CD14-positive monocyte (primary cell): ENCODE results near the gene SHPK. TPM values are rescaled to one million over a fixed set of nuclear protein-coding genes. Genes with fewer than 3 reads are reported as not detected.

ENCODE experiments used
- DNase-seq, 3 donors: peaks; one replicate each; pipeline ENCODE4 v3.0.0-alpha.2; 2011 to 2022
- H2AFZ ChIP-seq: 2 replicates; pipeline ENCODE4 v1.6.0; 2012; ENCODE audit warnings: mild to moderate bottlenecking, low read depth, low read length, inconsistent platforms; ENCODE audit not compliant: insufficient read depth, poor library complexity, severe bottlenecking
- H3K27ac ChIP-seq, 2 donors: 1 replicate in 1 of 2; 2 replicates in 1 of 2; pipeline ENCODE4 v1.5.1; 2012 to 2013; ENCODE audit warnings: low read length in 2 of 2, control low read depth in 1 of 2, inconsistent platforms in 1 of 2, low read depth in 1 of 2, mild to moderate bottlenecking in 1 of 2
- H3K27me3 ChIP-seq, 2 donors: one replicate each; pipeline versions ENCODE4 v1.6.0 to v1.6.1; 2011 to 2013; ENCODE audit warnings: low read length in 2 of 2; ENCODE audit not compliant: control insufficient read depth in 2 of 2, insufficient read depth in 2 of 2
- H3K36me3 ChIP-seq, 2 donors: replicated peaks in 1 of 2; 1 replicate in 1 of 2; 2 replicates in 1 of 2; pipeline versions ENCODE4 v1.5.1 to v1.6.1; 2012 to 2013; ENCODE audit warnings: low read length in 2 of 2, control low read depth in 1 of 2, inconsistent platforms in 1 of 2, mild to moderate bottlenecking in 1 of 2; ENCODE audit not compliant: insufficient read depth in 2 of 2, control insufficient read depth in 1 of 2
- H3K4me1 ChIP-seq, 2 donors: 1 replicate in 1 of 2; 2 replicates in 1 of 2; pipeline versions ENCODE4 v1.5.1 to v1.6.1; 2012 to 2013; ENCODE audit warnings: low read length in 2 of 2, control low read depth in 1 of 2, inconsistent platforms in 1 of 2, mild to moderate bottlenecking in 1 of 2, moderate library complexity in 1 of 2; ENCODE audit not compliant: insufficient read depth in 2 of 2, control insufficient read depth in 1 of 2
- H3K4me2 ChIP-seq: replicated peaks from 2 replicates; pipeline ENCODE3; 2012; ENCODE audit warnings: low read length, moderate library complexity, mild to moderate bottlenecking; ENCODE audit not compliant: poor library complexity, severe bottlenecking; ENCODE audit errors: extremely low read depth
- H3K4me3 ChIP-seq, 3 experiments: fragments of 200-600 bp in 1 of 3; sonication (generic) in 1 of 3; replicated peaks in 1 of 3; 1 replicate in 2 of 3; 2 replicates in 1 of 3; pipeline ENCODE4 v1.5.1; 2011 to 2013; ENCODE audit warnings: low read length in 3 of 3, mild to moderate bottlenecking in 3 of 3, control low read depth in 2 of 3, low read depth in 2 of 3, inconsistent platforms in 1 of 3, moderate library complexity in 1 of 3
- H3K79me2 ChIP-seq: 2 replicates; pipeline ENCODE4 v1.6.0; 2012; ENCODE audit warnings: mild to moderate bottlenecking, control low read depth, inconsistent platforms, low read length, moderate library complexity; ENCODE audit not compliant: insufficient read depth
- H3K9ac ChIP-seq: 2 replicates; pipeline ENCODE4 v1.6.0; 2017; ENCODE audit warnings: low read length, mild to moderate bottlenecking; ENCODE audit not compliant: insufficient read depth, poor library complexity, severe bottlenecking
- H3K9me3 ChIP-seq, 2 donors: replicated peaks in 1 of 2; 1 replicate in 1 of 2; 2 replicates in 1 of 2; pipeline versions ENCODE4 v1.5.1 to v1.6.1; 2012 to 2013; ENCODE audit warnings: low read length in 2 of 2, control low read depth in 1 of 2; ENCODE audit not compliant: control insufficient read depth in 1 of 2, insufficient read depth in 1 of 2
- H4K20me1 ChIP-seq: 2 replicates; pipeline ENCODE4 v1.6.0; 2012; ENCODE audit warnings: mild to moderate bottlenecking, low read length, control low read depth, moderate library complexity; ENCODE audit not compliant: insufficient read depth
- H3K27ac Mint-ChIP-seq, 7 donors: one replicate each; pipeline ENCODE4 v1.8.0; 2020; ENCODE audit warnings: mild to moderate bottlenecking in 7 of 7, mixed read lengths in 7 of 7, moderate library complexity in 6 of 7, inconsistent platforms in 2 of 7
- H3K27me3 Mint-ChIP-seq, 3 donors: one replicate each; pipeline ENCODE4 v1.8.0; 2021 to 2022; ENCODE audit warnings: low read depth in 3 of 3, mild to moderate bottlenecking in 3 of 3, mixed read lengths in 3 of 3, moderate library complexity in 3 of 3, inconsistent platforms in 1 of 3
- H3K36me3 Mint-ChIP-seq, 2 donors: one replicate each; pipeline ENCODE4 v1.8.0; 2020; ENCODE audit warnings: mixed read lengths in 2 of 2, inconsistent platforms in 1 of 2, mild to moderate bottlenecking in 1 of 2
- H3K4me1 Mint-ChIP-seq: one replicate; pipeline ENCODE4 v1.8.0; 2020; ENCODE audit warnings: mild to moderate bottlenecking, mixed read lengths
- H3K4me3 Mint-ChIP-seq, 2 donors: one replicate each; pipeline ENCODE4 v1.8.0; 2020; ENCODE audit warnings: mild to moderate bottlenecking in 2 of 2, mixed read lengths in 2 of 2, moderate library complexity in 1 of 2
- H3K9me3 Mint-ChIP-seq, 7 donors: one replicate each; pipeline ENCODE4 v1.8.0; 2020 to 2022; ENCODE audit warnings: mixed read lengths in 7 of 7, mild to moderate bottlenecking in 6 of 7, moderate library complexity in 6 of 7, inconsistent platforms in 2 of 7
- CTCF ChIP-seq: fragments of 200-600 bp; IDR thresholded peaks from one replicate; pipeline ENCODE4 v1.8.0; 2022; ENCODE audit warnings: antibody characterized with exemption, mild to moderate bottlenecking
- WGBS: methylation state at CpG from one replicate; pipeline ENCODE4 v1.1.5; 2013; ENCODE audit warnings: missing lambda C conversion rate; ENCODE audit not compliant: insufficient coverage; 5-methylcytosine and 5-hydroxymethylcytosine counted together
- intact Hi-C, 2 donors: fragments of 100-400 bp; cut with micrococcal nuclease; formaldehyde crosslinking; loops; one replicate each; pipeline versions ENCODE4 v1.15.0 to v1.15.1; 2023
- polyA plus RNA-seq, 3 donors: library from polyadenylated mRNA; depleted of rRNA in 1 of 3; unstranded in 2 of 3; stranded (reverse) in 1 of 3; fragments of 300-500 nt in 2 of 3; fragments of >200 nt in 1 of 3; fragmentation: Illumina TruSeq in 2 of 3; gene quantifications; 1 replicate in 2 of 3; 2 replicates in 1 of 3; pipeline ENCODE4 v1.2.3, GENCODE V29; 2012 to 2021

Gene SHPK
- polyA plus RNA-seq, 3 donors: 4.3 to 4.6 (median 4.6) TPM

GRCh38 chr17:3683054-3683511 is 47.0 kb upstream of the SHPK start:
- H4K20me1 ChIP-seq: no peaks in the 10 kb centered on the region
- no peaks in the 10 kb centered on the region for H3K9me3 ChIP-seq
- no peak overlapping the region for H3K4me2 ChIP-seq
- H3K4me1 Mint-ChIP-seq: peaks cover 28% of the 10 kb centered on the region
- no peak overlapping the region for H3K4me3 Mint-ChIP-seq
- peak overlapping the region in 1 of 7 donors; percentile 74 for H3K27ac Mint-ChIP-seq
- no peak overlapping the region for H2AFZ ChIP-seq
- no peaks in the 10 kb centered on the region for H3K79me2 ChIP-seq
- TF ChIP-seq CTCF: peak; percentile 98
- H3K9me3 Mint-ChIP-seq: peaks cover 0 to 3% (median 0%) of the 10 kb centered on the region in 7 donors
- H3K4me1 ChIP-seq: peaks cover 18 to 32% of the 10 kb centered on the region in 2 donors
- peak; percentile 29 to 54 (median 48) for DNase-seq
- 63% methylated on average over 6 of the region's 10 CpGs for WGBS
- H3K36me3 ChIP-seq: no peaks in the 10 kb centered on the region
- H3K27me3 Mint-ChIP-seq: peaks cover 6 to 15% (median 9%) of the 10 kb centered on the region in 3 donors
- no peak overlapping the region for H3K4me3 ChIP-seq
- intact Hi-C loops: loop anchor here (2.0 to 5.0 kb wide), 3 partner anchors 39 to 144 kb away; partner anchors contain the start of gene HASPIN (in 2 of the 2)
- no peaks in the 10 kb centered on the region for H3K36me3 Mint-ChIP-seq
- no peak overlapping the region for H3K9ac ChIP-seq
- H3K27me3 ChIP-seq: no peaks in the 10 kb centered on the region
- no peak overlapping the region for H3K27ac ChIP-seq

GRCh38 chr17:3682033-3682432 is 46.0 kb upstream of the SHPK start:
- H4K20me1 ChIP-seq: no peaks in the 10 kb centered on the region
- Mint-ChIP-seq H3K9me3 (peaks cover 0 to 3% (median 0%) of the 10 kb centered on the region in 7 donors), H3K27ac (peak overlapping the region in 1 of 7 donors; percentile 32), H3K4me3 (peak overlapping the region; percentile 22 to 63), H3K36me3 (no peaks in the 10 kb centered on the region), H3K27me3 (peaks cover 6 to 15% (median 10%) of the 10 kb centered on the region in 3 donors), H3K4me1 (peaks cover 28% of the 10 kb centered on the region)
- TF ChIP-seq CTCF: no peak
- intact Hi-C loops: loop anchor here (2.0 to 5.0 kb wide), 3 partner anchors 40 to 145 kb away; partner anchors contain the start of gene HASPIN (in 2 of the 2)
- H3K4me2 ChIP-seq: no peak overlapping the region
- no peak overlapping the region for H3K27ac ChIP-seq
- H3K9ac ChIP-seq: no peak overlapping the region
- no peaks in the 10 kb centered on the region for H3K9me3 ChIP-seq
- no peaks in the 10 kb centered on the region for H3K27me3 ChIP-seq
- no peak overlapping the region for H3K4me3 ChIP-seq
- no peaks in the 10 kb centered on the region for H3K36me3 ChIP-seq
- no peaks in the 10 kb centered on the region for H3K79me2 ChIP-seq
- H3K4me1 ChIP-seq: peaks cover 18 to 32% of the 10 kb centered on the region in 2 donors
- WGBS: 98% methylated on average over 11 of the region's 12 CpGs
- DNase-seq: no peak
- H2AFZ ChIP-seq: peak overlapping the region; percentile 20
